ENCODE results near the gene TMEM30A. TPM values are rescaled to one million over a fixed set of nuclear protein-coding genes. Genes with fewer than 3 reads are reported as not detected.

Gene TMEM30A
- total RNA-seq, 1 donor from 2014 or later: 99.4 TPM

DNA sequence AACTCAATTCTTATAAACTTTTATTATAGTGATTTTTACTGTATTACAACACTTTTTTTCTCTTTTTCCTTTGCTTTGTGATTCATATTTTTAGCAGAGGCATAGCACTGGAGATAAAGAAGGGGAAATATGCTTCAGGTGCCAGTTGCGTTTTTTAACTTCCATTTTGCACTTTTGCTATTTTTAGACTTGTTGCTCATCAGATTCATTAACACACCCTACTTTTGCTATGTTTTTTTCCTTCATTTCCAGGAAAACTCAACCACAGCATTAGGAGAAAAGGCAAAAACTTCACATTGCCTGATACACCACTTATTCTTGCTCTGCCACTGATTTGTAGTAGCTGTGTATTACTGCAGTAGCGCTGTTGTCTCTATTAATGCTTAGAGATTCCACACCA lies 8.0 kb upstream of the TMEM30A start:
- no peak overlapping the region for H3K4me3 Mint-ChIP-seq (ENCODE audit: unreplicated experiment)
- H3K27ac Mint-ChIP-seq (ENCODE audit: unreplicated experiment): no peak overlapping the region
- no peak for DNase-seq (ENCODE audit: low spot score)
- H3K27me3 Mint-ChIP-seq (ENCODE audit: unreplicated experiment): no peaks in the 10 kb centered on the region
- no peaks in the 10 kb centered on the region for H3K36me3 Mint-ChIP-seq (ENCODE audit: low read depth, unreplicated experiment)
- TF ChIP-seq CTCF (IDR thresholded peaks at IDR 0.05; ENCODE audit: unreplicated experiment): no peak
- peaks cover 3% of the 10 kb centered on the region for H3K4me1 Mint-ChIP-seq (ENCODE audit: unreplicated experiment)
- no peaks in the 10 kb centered on the region for H3K9me3 Mint-ChIP-seq (ENCODE audit: unreplicated experiment)

DNA sequence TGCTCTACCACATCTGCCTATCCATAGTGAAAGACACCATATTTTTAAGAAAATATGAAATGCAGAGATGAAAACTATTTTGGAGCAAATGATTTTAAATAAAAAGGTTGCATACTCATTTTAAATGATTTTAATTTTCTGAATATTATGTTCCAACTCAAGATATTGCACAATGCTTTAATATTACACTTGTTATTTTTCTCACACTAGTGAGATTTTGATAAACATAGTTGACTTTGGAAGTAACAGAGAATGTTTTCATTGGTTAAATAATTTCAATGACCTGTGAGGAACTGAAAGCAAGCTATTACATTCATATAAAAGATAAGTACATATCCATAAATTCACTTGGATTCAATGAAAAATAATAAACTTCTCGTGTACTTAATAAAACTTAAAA lies 7.2 kb upstream of the TMEM30A start:
- H3K4me3 Mint-ChIP-seq (ENCODE audit: unreplicated experiment): no peak overlapping the region
- no peaks in the 10 kb centered on the region for H3K27me3 Mint-ChIP-seq (ENCODE audit: unreplicated experiment)
- no peak for TF ChIP-seq CTCF (IDR thresholded peaks at IDR 0.05; ENCODE audit: unreplicated experiment)
- peaks cover 3% of the 10 kb centered on the region for H3K4me1 Mint-ChIP-seq (ENCODE audit: unreplicated experiment)
- H3K36me3 Mint-ChIP-seq (ENCODE audit: low read depth, unreplicated experiment): no peaks in the 10 kb centered on the region
- DNase-seq (ENCODE audit: low spot score): no peak
- no peak overlapping the region for H3K27ac Mint-ChIP-seq (ENCODE audit: unreplicated experiment)
- no peaks in the 10 kb centered on the region for H3K9me3 Mint-ChIP-seq (ENCODE audit: unreplicated experiment)

- no peak overlapping the region for H3K27ac Mint-ChIP-seq (ENCODE audit: unreplicated experiment)
- no peak overlapping the region for H3K4me3 Mint-ChIP-seq (ENCODE audit: unreplicated experiment)
- H3K4me1 Mint-ChIP-seq (ENCODE audit: unreplicated experiment): peaks cover 3% of the 10 kb centered on the region
- H3K9me3 Mint-ChIP-seq (ENCODE audit: unreplicated experiment): no peaks in the 10 kb centered on the region
- TF ChIP-seq CTCF (IDR thresholded peaks at IDR 0.05; ENCODE audit: unreplicated experiment): no peak
- no peak for DNase-seq (ENCODE audit: low spot score)
- H3K36me3 Mint-ChIP-seq (ENCODE audit: low read depth, unreplicated experiment): no peaks in the 10 kb centered on the region
- H3K27me3 Mint-ChIP-seq (ENCODE audit: unreplicated experiment): no peaks in the 10 kb centered on the region
Measured at GRCh38 chr6:75291331-75291730, 6.7 kb upstream of the TMEM30A start.

GRCh38 chr6:75290136-75290945 lies 5.7 kb upstream of the TMEM30A start:
- no peak overlapping the region for H3K27ac Mint-ChIP-seq (ENCODE audit: unreplicated experiment)
- DNase-seq (ENCODE audit: low spot score): no peak
- no peaks in the 10 kb centered on the region for H3K27me3 Mint-ChIP-seq (ENCODE audit: unreplicated experiment)
- H3K9me3 Mint-ChIP-seq (ENCODE audit: unreplicated experiment): no peaks in the 10 kb centered on the region
- TF ChIP-seq CTCF (IDR thresholded peaks at IDR 0.05; ENCODE audit: unreplicated experiment): no peak
- no peaks in the 10 kb centered on the region for H3K36me3 Mint-ChIP-seq (ENCODE audit: low read depth, unreplicated experiment)
- no peak overlapping the region for H3K4me3 Mint-ChIP-seq (ENCODE audit: unreplicated experiment)
- peaks cover 3% of the 10 kb centered on the region for H3K4me1 Mint-ChIP-seq (ENCODE audit: unreplicated experiment)

DNA sequence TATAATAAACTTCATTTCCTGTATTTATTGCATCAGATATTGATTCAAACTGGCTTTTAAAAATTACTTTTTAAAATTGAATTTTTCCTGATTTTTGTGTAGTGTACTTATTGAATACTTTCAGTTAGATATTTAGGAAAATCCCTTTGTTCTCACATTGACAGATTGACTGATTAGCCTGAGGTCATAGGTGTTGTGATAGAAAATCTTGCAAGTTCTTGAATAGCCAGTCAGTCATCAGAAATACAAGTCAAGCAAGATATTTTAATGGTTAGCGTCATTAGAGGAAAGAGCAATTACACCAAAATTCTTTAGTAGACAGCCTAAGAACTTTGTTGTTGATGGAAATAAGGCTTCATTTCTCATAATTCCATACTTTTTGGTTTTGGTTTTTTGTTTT lies 3.4 kb upstream of the TMEM30A start:
- no peak overlapping the region for H3K27ac Mint-ChIP-seq (ENCODE audit: unreplicated experiment)
- H3K9me3 Mint-ChIP-seq (ENCODE audit: unreplicated experiment): no peaks in the 10 kb centered on the region
- no peak overlapping the region for H3K4me3 Mint-ChIP-seq (ENCODE audit: unreplicated experiment)
- no peaks in the 10 kb centered on the region for H3K36me3 Mint-ChIP-seq (ENCODE audit: low read depth, unreplicated experiment)
- no peaks in the 10 kb centered on the region for H3K27me3 Mint-ChIP-seq (ENCODE audit: unreplicated experiment)
- DNase-seq (ENCODE audit: low spot score): no peak
- H3K4me1 Mint-ChIP-seq (ENCODE audit: unreplicated experiment): peaks cover 3% of the 10 kb centered on the region
- TF ChIP-seq CTCF (IDR thresholded peaks at IDR 0.05; ENCODE audit: unreplicated experiment): no peak
